Nephron progenitor cell (in vitro differentiated cells): Measurements from ENCODE around the gene PEX13.
"Not testable (repeated sequence)": the region's sequence is repeated elsewhere in the genome, so short reads cannot be mapped to it uniquely, and the experiment has no call there.

ENCODE experiments used
- DNase-seq: peaks from one replicate; pipeline ENCODE4 v3.0.0; 2021
- H3K27ac Mint-ChIP-seq: 2 replicates; pipeline ENCODE4 v1.8.0; 2021; ENCODE audit warnings: mild to moderate bottlenecking, moderate library complexity, mixed read lengths
- H3K27me3 Mint-ChIP-seq: 2 replicates; pipeline ENCODE4 v1.8.0; 2021; ENCODE audit warnings: mild to moderate bottlenecking, low read depth, mixed read lengths; ENCODE audit not compliant: poor library complexity
- H3K36me3 Mint-ChIP-seq: 2 replicates; pipeline ENCODE4 v1.8.0; 2021; ENCODE audit warnings: low read depth, mixed read lengths
- H3K4me1 Mint-ChIP-seq: 2 replicates; pipeline ENCODE4 v1.8.0; 2021; ENCODE audit warnings: mixed read lengths
- H3K4me3 Mint-ChIP-seq: 2 replicates; pipeline ENCODE4 v1.8.0; 2021; ENCODE audit warnings: mild to moderate bottlenecking, moderate library complexity, mixed read lengths
- H3K9me3 Mint-ChIP-seq: 2 replicates; pipeline ENCODE4 v1.8.0; 2021; ENCODE audit warnings: mild to moderate bottlenecking, moderate library complexity, mixed read lengths
- CTCF ChIP-seq: fragments of 200-600 bp; sonication (generic); IDR thresholded peaks from 2 replicates; pipeline ENCODE4 v1.5.0; 2021; ENCODE audit warnings: antibody characterized with exemption

Gene PEX13

GRCh38 chr2:61018798-61019197 is 1.3 kb downstream of the PEX13 start:
- Mint-ChIP-seq H3K27ac (peak overlapping the region; percentile 97), H3K27me3 (no peaks in the 10 kb centered on the region), H3K36me3 (peaks cover 43% of the 10 kb centered on the region), H3K4me3 (peak overlapping the region; percentile 100), H3K9me3 (peaks cover 41% of the 10 kb centered on the region), H3K4me1 (peaks cover 33% of the 10 kb centered on the region)
- TF ChIP-seq CTCF: no peak
- DNase-seq: no peak

- H3K27me3 Mint-ChIP-seq: no peaks in the 10 kb centered on the region
- no peak for DNase-seq
- peaks cover 63% of the 10 kb centered on the region for H3K36me3 Mint-ChIP-seq
- peaks cover 44% of the 10 kb centered on the region for H3K9me3 Mint-ChIP-seq
- no peak overlapping the region for H3K27ac Mint-ChIP-seq
- no peak overlapping the region for H3K4me3 Mint-ChIP-seq
- H3K4me1 Mint-ChIP-seq: peaks cover 23% of the 10 kb centered on the region
- TF ChIP-seq CTCF: no peak
These were observed 3.7 kb downstream of the PEX13 start for GRCh38 chr2:61021228-61021660.

- DNase-seq: no peak
- TF ChIP-seq CTCF: no peak
- Mint-ChIP-seq H3K4me3 (no peak overlapping the region), H3K27me3 (no peaks in the 10 kb centered on the region), H3K36me3 (peaks cover 86% of the 10 kb centered on the region), H3K27ac (no peak overlapping the region), H3K9me3 (peaks cover 50% of the 10 kb centered on the region), H3K4me1 (peaks cover 11% of the 10 kb centered on the region)
These were observed 6.2 kb downstream of the PEX13 start for GRCh38 chr2:61023670-61024069.

GRCh38 chr2:61029533-61029932 is 12.0 kb downstream of the PEX13 start:
- H3K27ac Mint-ChIP-seq: no peak overlapping the region
- DNase-seq: no peak
- no peak overlapping the region for H3K4me3 Mint-ChIP-seq
- TF ChIP-seq CTCF: no peak
- peaks cover 89% of the 10 kb centered on the region for H3K36me3 Mint-ChIP-seq
- no peaks in the 10 kb centered on the region for H3K4me1 Mint-ChIP-seq
- peaks cover 27% of the 10 kb centered on the region for H3K9me3 Mint-ChIP-seq
- no peaks in the 10 kb centered on the region for H3K27me3 Mint-ChIP-seq

- not testable (repeated sequence) for H3K4me3 Mint-ChIP-seq, H3K4me1 Mint-ChIP-seq, DNase-seq, H3K27me3 Mint-ChIP-seq, H3K27ac Mint-ChIP-seq
- peaks cover 72% of the 10 kb centered on the region for H3K9me3 Mint-ChIP-seq
- H3K36me3 Mint-ChIP-seq: peaks cover 98% of the 10 kb centered on the region
These were observed 17.1 kb downstream of the PEX13 start for GRCh38 chr2:61034592-61034991.

- not testable (repeated sequence) for H3K4me1 Mint-ChIP-seq, DNase-seq, H3K4me3 Mint-ChIP-seq
These were observed 19.1 kb downstream of the PEX13 start for GRCh38 chr2:61036643-61037042.

GRCh38 chr2:61042807-61043206 is 25.3 kb downstream of the PEX13 start:
- H3K36me3 Mint-ChIP-seq: peaks cover 79% of the 10 kb centered on the region
- no peak overlapping the region for H3K4me3 Mint-ChIP-seq
- H3K9me3 Mint-ChIP-seq: peaks cover 26% of the 10 kb centered on the region
- DNase-seq: no peak
- no peak overlapping the region for H3K27ac Mint-ChIP-seq
- no peak for TF ChIP-seq CTCF
- no peaks in the 10 kb centered on the region for H3K27me3 Mint-ChIP-seq
- no peaks in the 10 kb centered on the region for H3K4me1 Mint-ChIP-seq

More at GRCh38 chr2:61036643-61037042, 19.1 kb downstream of the PEX13 start:
- Mint-ChIP-seq H3K36me3 (peaks cover 99% of the 10 kb centered on the region), H3K9me3 (peaks cover 80% of the 10 kb centered on the region)
- not testable (repeated sequence) for H3K27ac Mint-ChIP-seq, H3K27me3 Mint-ChIP-seq
